ENCODE data around the gene SRGN.

DNA sequence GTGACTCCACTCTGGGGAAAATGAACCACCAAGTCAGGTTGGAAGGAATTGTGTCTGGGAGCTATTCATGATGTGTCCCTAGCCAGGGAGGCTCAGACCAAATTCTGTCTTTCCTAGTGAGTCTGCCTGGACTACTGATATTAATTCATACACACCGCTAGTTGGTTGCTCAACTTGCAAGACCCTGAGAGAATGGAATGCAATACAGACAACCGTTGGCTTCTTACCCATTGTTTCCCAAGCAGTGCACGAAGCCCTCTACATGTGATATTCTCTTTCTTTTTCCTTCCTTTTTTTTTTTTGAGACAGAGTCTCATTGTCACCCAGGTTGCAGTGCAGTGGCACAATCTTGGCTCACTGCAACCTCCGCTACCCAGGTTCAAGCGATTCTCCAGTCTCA, 19.4 kb upstream of the SRGN start:
- TF ChIP-seq POLR2A (IDR thresholded peaks at IDR 0.05; ENCODE audit: low read length) (no peak), GATA1 (IDR thresholded peaks at IDR 0.05; ENCODE audit: low read depth, low read length) (no peak)

Measured in erythroblast (primary cell).